Fibroblast of pulmonary artery (primary cell): ENCODE results near the gene SALL1.

ENCODE experiments used
- DNase-seq: peaks from one replicate; pipeline ENCODE4 v3.0.0-alpha.2; 2010; ENCODE audit warnings: low read depth
- H3K4me3 ChIP-seq: replicated peaks from 2 replicates; pipeline ENCODE4 v1.5.1; 2011; ENCODE audit warnings: low read depth, mild to moderate bottlenecking, control low read depth, low read length, moderate library complexity
- CTCF ChIP-seq: IDR thresholded peaks from 2 replicates; pipeline ENCODE4 v1.5.1; 2011; ENCODE audit warnings: mild to moderate bottlenecking, control low read depth, low read length, inconsistent platforms; ENCODE audit errors: missing control alignments

Gene SALL1

GRCh38 chr16:51134876-51135275, 16.2 kb downstream of the SALL1 start:
- no peak for TF ChIP-seq CTCF
- DNase-seq: no peak
- no peak overlapping the region for H3K4me3 ChIP-seq

GRCh38 chr16:51134269-51134812, 16.7 kb downstream of the SALL1 start:
- TF ChIP-seq CTCF: no peak
- no peak for DNase-seq
- H3K4me3 ChIP-seq: no peak overlapping the region

- H3K4me3 ChIP-seq: no peak overlapping the region
- no peak for DNase-seq
- no peak for TF ChIP-seq CTCF
Observed at GRCh38 chr16:51133688-51134087, 17.4 kb downstream of the SALL1 start.

- DNase-seq: no peak
- TF ChIP-seq CTCF: no peak
- no peak overlapping the region for H3K4me3 ChIP-seq
Observed at GRCh38 chr16:51133183-51133582, 17.9 kb downstream of the SALL1 start.

- H3K4me3 ChIP-seq: no peak overlapping the region
- DNase-seq: no peak
- TF ChIP-seq CTCF: no peak
Observed at GRCh38 chr16:51132490-51133115, 18.5 kb downstream of the SALL1 start.

GRCh38 chr16:51131619-51132018, 19.5 kb downstream of the SALL1 start:
- no peak for TF ChIP-seq CTCF
- DNase-seq: no peak
- H3K4me3 ChIP-seq: no peak overlapping the region

DNA sequence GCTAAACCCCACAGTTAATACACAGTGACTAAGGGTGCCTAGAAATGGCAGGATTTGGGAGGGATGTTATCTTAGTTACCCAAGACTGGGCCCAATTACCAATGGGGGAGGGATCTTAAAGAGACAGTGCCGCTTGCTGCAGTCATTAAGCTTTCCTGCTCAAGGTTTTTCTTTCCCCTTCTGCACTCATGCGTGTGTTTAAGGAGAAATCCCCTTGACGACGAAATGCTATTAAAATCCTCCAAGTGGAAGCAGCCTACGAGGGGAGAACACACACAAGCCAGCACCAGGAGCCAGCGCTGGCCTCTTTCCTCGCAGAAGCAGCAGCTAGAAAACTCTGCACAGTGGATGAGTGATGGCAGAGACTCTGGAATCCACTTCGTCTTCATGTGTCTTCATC, 22.0 kb downstream of the SALL1 start:
- TF ChIP-seq CTCF: no peak
- peak; percentile 9 for DNase-seq
- H3K4me3 ChIP-seq: no peak overlapping the region
